GM13976 (cell line): ENCODE results near the gene RNF113B.

ENCODE experiments used
- DNase-seq: peaks from one replicate; pipeline ENCODE4 v3.0.0; 2012; ENCODE audit warnings: low spot score
- CTCF ChIP-seq: IDR thresholded peaks from 2 replicates; pipeline ENCODE4 v1.5.1; 2012; ENCODE audit warnings: borderline replicate concordance, mild to moderate bottlenecking; ENCODE audit not compliant: insufficient read depth; ENCODE audit errors: extremely low read depth, missing control alignments, control extremely low read depth
- in situ Hi-C: fragments of 300-500 bp; cut with MboI; formaldehyde crosslinking; loops from one replicate; pipeline ENCODE4 v1.12.0; 2022; ENCODE audit warnings: low sequenced_read_pairs, mixed read lengths, inconsistent platforms; ENCODE audit not compliant: unreplicated experiment

RNF113B gene

GRCh38 chr13:98222081-98222554, 45.0 kb upstream of the RNF113B start:
- in situ Hi-C loops = no loop called here
- no peak for TF ChIP-seq CTCF
- DNase-seq = no peak

- DNase-seq = no peak
- in situ Hi-C loops = no loop called here
- TF ChIP-seq CTCF = no peak
These were observed 44.2 kb upstream of the RNF113B start for GRCh38 chr13:98221234-98221633.

- no peak for DNase-seq
- in situ Hi-C loops = no loop called here
- no peak for TF ChIP-seq CTCF
These were observed 43.3 kb upstream of the RNF113B start for GRCh38 chr13:98220271-98220791.

- in situ Hi-C loops = no loop called here
- no peak for DNase-seq
- TF ChIP-seq CTCF = no peak
These were observed 42.6 kb upstream of the RNF113B start for GRCh38 chr13:98219685-98220084.

GRCh38 chr13:98217597-98217996, 40.5 kb upstream of the RNF113B start:
- no peak for DNase-seq
- TF ChIP-seq CTCF = no peak
- in situ Hi-C loops = no loop called here

- in situ Hi-C loops = no loop called here
- TF ChIP-seq CTCF = no peak
- DNase-seq = peak; percentile 40
These were observed 39.7 kb upstream of the RNF113B start for GRCh38 chr13:98216711-98217285.
